SK-N-SH (cell line): ENCODE results near the gene THBS2. TPM values are rescaled to one million over a fixed set of nuclear protein-coding genes. Genes with fewer than 3 reads are reported as not detected.

ENCODE experiments used
- CTCF ChIA-PET: fragments of 300-600, 350-600 bp; formaldehyde crosslinking; extraction: SDS; loops from one replicate; lab custom pipeline; 2021; lab: Yijun Ruan, JAX
- POLR2A ChIA-PET: fragments of 350-600 bp; sonication (Branson Sonifier 250); formaldehyde crosslinking; extraction: SDS; loops from one replicate; lab custom pipeline; 2020; ENCODE audit warnings: antibody characterized with exemption, inconsistent platforms; lab: Yijun Ruan, JAX
- DNase-seq: peaks from one replicate; pipeline ENCODE4 v3.0.0; 2012
- H2AFZ ChIP-seq: fragments of 200-600 bp; sonication (generic); 2 replicates; pipeline ENCODE4 v1.8.1; 2016; ENCODE audit warnings: antibody characterized with exemption, mild to moderate bottlenecking, low read depth
- H3F3A ChIP-seq: fragments of 200-600 bp; sonication (generic); replicated peaks from 2 replicates; pipeline ENCODE3; 2016; ENCODE audit warnings: antibody characterized with exemption, mild to moderate bottlenecking; ENCODE audit not compliant: insufficient read depth
- H3K27ac ChIP-seq, 2 experiments: fragments of 200-500 bp in 1 of 2; fragments of 200-600 bp in 1 of 2; sonication (Bioruptor generic) in 1 of 2; sonication (generic), shearing (Covaris generic) in 1 of 2; 2 replicates each; pipeline versions ENCODE4 v1.5.1 to v1.6.1; 2014 to 2016; ENCODE audit warnings: low read depth in 2 of 2, inconsistent platforms in 1 of 2, low read length in 1 of 2, mild to moderate bottlenecking in 1 of 2, mixed read lengths in 1 of 2
- H3K27me3 ChIP-seq: fragments of 200-600 bp; sonication (generic), shearing (Covaris generic); 2 replicates; pipeline ENCODE4 v1.6.1; 2016; ENCODE audit warnings: mixed run types; ENCODE audit not compliant: insufficient read depth
- H3K36me3 ChIP-seq, 2 experiments: fragments of 200-500 bp in 1 of 2; fragments of 200-600 bp in 1 of 2; sonication (Bioruptor generic) in 1 of 2; sonication (generic) in 1 of 2; replicated peaks in 1 of 2; 2 replicates each; pipeline versions ENCODE3 to v1.5.1; 2014 to 2016; ENCODE audit warnings: low read length in 1 of 2, mild to moderate bottlenecking in 1 of 2; ENCODE audit not compliant: insufficient read depth in 2 of 2, control insufficient read depth in 1 of 2
- H3K4me1 ChIP-seq, 2 experiments: fragments of 200-500 bp in 1 of 2; fragments of 200-600 bp in 1 of 2; sonication (Bioruptor generic) in 1 of 2; sonication (generic), shearing (Covaris generic) in 1 of 2; 2 replicates each; pipeline versions ENCODE4 v1.5.1 to v1.6.1; 2014 to 2016; ENCODE audit warnings: low read depth in 1 of 2, low read length in 1 of 2, mixed run types in 1 of 2; ENCODE audit not compliant: insufficient read depth in 2 of 2, control insufficient read depth in 1 of 2
- H3K4me2 ChIP-seq: fragments of 200-600 bp; sonication (generic), shearing (Covaris generic); 2 replicates; pipeline ENCODE4 v1.6.1; 2017; ENCODE audit warnings: mixed run types
- H3K4me3 ChIP-seq, 2 experiments: fragments of 200-500 bp in 1 of 2; fragments of 200-600 bp in 1 of 2; sonication (Bioruptor generic) in 1 of 2; sonication (generic), shearing (Covaris generic) in 1 of 2; 2 replicates each; pipeline versions ENCODE4 v1.5.1 to v1.8.1; 2014 to 2016; ENCODE audit warnings: low read depth in 2 of 2, inconsistent platforms in 1 of 2, low read length in 1 of 2, mild to moderate bottlenecking in 1 of 2, mixed read lengths in 1 of 2, moderate library complexity in 1 of 2
- H3K79me2 ChIP-seq: fragments of 200-600 bp; sonication (generic); 2 replicates; pipeline ENCODE4 v1.8.1; 2017; ENCODE audit warnings: mild to moderate bottlenecking; ENCODE audit not compliant: insufficient read depth
- H3K9ac ChIP-seq: fragments of 200-600 bp; sonication (generic); 2 replicates; pipeline ENCODE4 v1.6.1; 2017; ENCODE audit warnings: mixed run types
- H3K9me2 ChIP-seq: fragments of 200-600 bp; sonication (generic); 2 replicates; pipeline ENCODE4 v1.6.1; 2017; ENCODE audit warnings: mixed run types
- H3K9me3 ChIP-seq: fragments of 200-600 bp; sonication (generic); 2 replicates; pipeline ENCODE4 v1.6.1; 2017; ENCODE audit warnings: mixed run types, mild to moderate bottlenecking, moderate library complexity
- H4K20me1 ChIP-seq: fragments of 200-600 bp; sonication (generic); 2 replicates; pipeline ENCODE4 v1.6.1; 2017; ENCODE audit warnings: mild to moderate bottlenecking, mixed run types; ENCODE audit not compliant: insufficient read depth
- CTCF ChIP-seq: fragments of 200-600 bp; sonication (generic); IDR thresholded peaks from 2 replicates; pipeline ENCODE4 v1.6.1; 2017; ENCODE audit warnings: antibody characterized with exemption, mild to moderate bottlenecking, moderate library complexity
- EZH2phosphoT487 ChIP-seq: fragments of 200-600 bp; sonication (generic); IDR thresholded peaks from 2 replicates; pipeline ENCODE4 v1.6.1; 2017; ENCODE audit warnings: low read depth, mixed run types, mild to moderate bottlenecking, antibody characterized with exemption, moderate library complexity, borderline replicate concordance
- GABPA ChIP-seq: IDR thresholded peaks from 2 replicates; pipeline ENCODE4 v1.4.0; 2012; ENCODE audit warnings: low read depth, mild to moderate bottlenecking
- JUND ChIP-seq: IDR thresholded peaks from 2 replicates; pipeline ENCODE4 v1.4.0; 2012
- MEF2A ChIP-seq: IDR thresholded peaks from 2 replicates; pipeline ENCODE4 v1.4.0; 2012; ENCODE audit warnings: low read depth, borderline replicate concordance
- NFIC ChIP-seq: IDR thresholded peaks from 2 replicates; pipeline ENCODE4 v1.4.0; 2012; ENCODE audit warnings: borderline replicate concordance
- PBX3 ChIP-seq: IDR thresholded peaks from 2 replicates; pipeline ENCODE4; 2012
- POLR2AphosphoS5 ChIP-seq: IDR thresholded peaks from 2 replicates; pipeline ENCODE4 v1.6.1; 2012; ENCODE audit warnings: low read depth, low read length
- RCOR1 ChIP-seq: fragments of 150-350 bp; IDR thresholded peaks from 2 replicates; pipeline ENCODE4 v1.6.1; 2017; ENCODE audit warnings: antibody characterized with exemption, low read length
- REST ChIP-seq: IDR thresholded peaks from 2 replicates; pipeline ENCODE4 v1.6.1; 2012; ENCODE audit warnings: mild to moderate bottlenecking, low read depth, low read length, moderate library complexity
- TAF1 ChIP-seq: IDR thresholded peaks from 2 replicates; pipeline ENCODE4 v1.6.1; 2012; ENCODE audit warnings: low read depth, mild to moderate bottlenecking, low read length, moderate library complexity, borderline replicate concordance
- TCF12 ChIP-seq: IDR thresholded peaks from 2 replicates; pipeline ENCODE4 v1.4.0; 2012
- YY1 ChIP-seq: IDR thresholded peaks from 2 replicates; pipeline ENCODE4 v1.4.0; 2012; ENCODE audit warnings: low read depth, mild to moderate bottlenecking
- WGBS: methylation state at CpG from one replicate; pipeline ENCODE4 v1.1.6; 2017; ENCODE audit warnings: low lambda C conversion rate; 5-methylcytosine and 5-hydroxymethylcytosine counted together
- polyA plus RNA-seq, 3 experiments: library from polyadenylated mRNA; depleted of rRNA; stranded (reverse); fragments of >200 nt; gene quantifications; 2 replicates each; pipeline ENCODE4 v1.2.3, GENCODE V29; 2012

Gene THBS2
- polyA plus RNA-seq, 1 of the 3 experiments (the other 2 are of a cell fraction): 166 TPM

- TF ChIP-seq EZH2phosphoT487 (no peak), PBX3 (no peak), TAF1 (no peak), REST (no peak), YY1 (no peak), JUND (no peak), TCF12 (no peak), NFIC (no peak), GABPA (no peak), RCOR1 (no peak), POLR2AphosphoS5 (no peak), CTCF (no peak), MEF2A (no peak)
- Histone ChIP-seq H3K9me2 (no peaks in the 10 kb centered on the region), H3K27ac (no peak overlapping the region), H3K4me2 (no peak overlapping the region), H4K20me1 (no peaks in the 10 kb centered on the region), H3K4me3 (no peak overlapping the region), H3K27me3 (no peaks in the 10 kb centered on the region), H2AFZ (no peak overlapping the region), H3K79me2 (no peaks in the 10 kb centered on the region), H3K36me3 (no peaks in the 10 kb centered on the region), H3K4me1 (peaks cover 8 to 9% of the 10 kb centered on the region in 2 experiments; a peak in 3 of 4 replicates), H3K9me3 (no peaks in the 10 kb centered on the region), H3F3A (peaks cover 4% of the 10 kb centered on the region), H3K9ac (no peak overlapping the region)
- ChIA-PET CTCF (no interaction called here), POLR2A (no interaction called here)
- DNase-seq: no peak
- WGBS: 86% methylated on average over 8 of the region's 12 CpGs
Observed at GRCh38 chr6:169265486-169266131, 12.0 kb upstream of the THBS2 start.
